Motor neuron (in vitro differentiated cells): ENCODE data around the gene TASOR2. TPM values are rescaled to one million over a fixed set of nuclear protein-coding genes. Genes with fewer than 3 reads are reported as not detected.

Source experiments
- ATAC-seq, 8 experiments: fragments of 200-7000 bp; cut with Tn5 transposase; replicated peaks in 6 of 8; 2 replicates each; pipeline ENCODE4 v1.8.0; 2021; ENCODE audit warnings: mild to moderate bottlenecking in 8 of 8, moderate library complexity in 8 of 8
- H3K27ac ChIP-seq, 2 donors: fragments of 250-450 bp; sonication (Bioruptor Pico); 2 replicates each; pipeline ENCODE4 v1.9.0; 2021; ENCODE audit warnings: antibody characterized with exemption in 2 of 2, mild to moderate bottlenecking in 2 of 2, moderate library complexity in 1 of 2
- H3K4me1 ChIP-seq, 2 donors: fragments of 250-450 bp; sonication (Bioruptor Pico); replicated peaks in 1 of 2; 2 replicates each; pipeline ENCODE4 v1.6.1; 2021; ENCODE audit warnings: antibody characterized with exemption in 2 of 2, mild to moderate bottlenecking in 2 of 2, moderate library complexity in 1 of 2
- H3K4me3 ChIP-seq, 5 donors: fragments of 250-450 bp; sonication (Bioruptor Pico); 2 replicates each; pipeline ENCODE4 v1.9.0; 2021; ENCODE audit warnings: antibody characterized with exemption in 5 of 5, mild to moderate bottlenecking in 5 of 5, moderate library complexity in 4 of 5
- WGBS, 10 experiments: fragments of 450-650 bp; shearing (Covaris generic); methylation state at CpG; one replicate each; pipeline ENCODE4 v1.0.0; 2022; 5-methylcytosine and 5-hydroxymethylcytosine counted together
- in situ Hi-C, 9 experiments: fragments of 400-800 bp; cut with MboI; loops; one replicate each; pipeline ENCODE4 v1.15.0; 2021; ENCODE audit warnings: low sequenced_read_pairs in 9 of 9, low pct_unique_long_range_greater_than_20kb in 2 of 9; ENCODE audit not compliant: unreplicated experiment in 9 of 9
- total RNA-seq, 8 experiments: library from RNA; unstranded; fragments of 300-600 nt; gene quantifications; 2 replicates each; pipeline versions ENCODE4 v1.2.3 to v1.2.4, GENCODE V29; 2022

The TASOR2 gene
- total RNA-seq, 8 experiments from 2014 or later = 30.4 to 89.4 (median 49.4) TPM

DNA sequence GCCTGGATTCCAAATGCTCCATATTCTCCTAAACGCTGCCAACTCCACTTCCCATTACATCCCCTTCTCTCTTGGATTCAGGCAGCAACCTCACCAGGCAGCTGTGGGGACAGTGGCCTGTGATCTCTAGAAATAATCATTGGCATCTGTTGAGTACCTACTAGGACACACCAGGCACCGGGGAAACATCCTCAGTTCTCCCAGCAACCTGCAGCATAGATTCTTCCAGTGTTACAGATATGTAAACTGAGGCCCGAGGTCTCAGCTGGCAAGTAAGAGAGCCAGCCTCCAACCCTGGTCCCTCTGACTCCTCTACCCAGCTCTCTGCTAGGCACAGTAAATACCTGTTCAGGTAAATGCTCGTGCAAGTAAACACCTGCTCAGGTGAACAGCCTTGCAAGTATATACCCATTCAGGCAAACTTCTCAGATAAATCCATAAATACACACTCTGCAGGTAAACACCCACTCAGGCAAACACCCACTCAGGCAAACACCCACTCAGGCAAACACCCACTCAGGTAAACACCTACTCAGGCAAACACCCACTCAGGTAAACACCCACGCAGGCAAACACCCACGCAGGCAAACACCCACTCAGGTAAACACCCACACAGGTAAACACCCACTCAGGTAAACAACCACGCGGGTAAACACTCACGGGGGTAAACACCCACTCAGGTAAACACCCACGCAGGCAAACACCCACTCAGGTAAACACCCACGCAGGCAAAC, 37.0 kb upstream of the TASOR2 start:
- H3K27ac ChIP-seq = no peak overlapping the region
- in situ Hi-C loops = loop anchor here in 2 of 9 experiments (25.0 kb wide), 1 partner anchor 810 kb away; the partner anchor contains the start of gene AKR1E2 (in 2 of the 2)
- H3K4me3 ChIP-seq = no peak overlapping the region
- no peak for ATAC-seq
- H3K4me1 ChIP-seq = peaks cover 0 to 4% of the 10 kb centered on the region in 2 donors
- WGBS, 10 experiments = 40 to 100% (median 89%) methylated on average over 1 to 7 of the region's 11 CpGs; no CpG with 5 or more reads in 2 of the 10 experiments

- 80 to 100% (median 91%) methylated on average over 3 to 18 of the region's 50 CpGs; no CpG with 5 or more reads in 4 of the 10 experiments for WGBS, 10 experiments
- no peak for ATAC-seq
- no peak overlapping the region for H3K27ac ChIP-seq
- in situ Hi-C loops = loop anchor here in 2 of 9 experiments (25.0 kb wide), 1 partner anchor 811 kb away; the partner anchor contains the start of gene AKR1E2 (in 2 of the 2)
- no peak overlapping the region for H3K4me3 ChIP-seq
- peaks cover 0 to 1% of the 10 kb centered on the region in 2 donors for H3K4me1 ChIP-seq
Observed at GRCh38 chr10:5648494-5649457, 35.9 kb upstream of the TASOR2 start.

GRCh38 chr10:5649746-5650145, 34.9 kb upstream of the TASOR2 start:
- in situ Hi-C loops = loop anchor here in 2 of 9 experiments (25.0 kb wide), 1 partner anchor 812 kb away; the partner anchor contains the start of gene AKR1E2 (in 2 of the 2)

GRCh38 chr10:5650664-5651387, 33.8 kb upstream of the TASOR2 start:
- Histone ChIP-seq H3K4me3 (no peak overlapping the region), H3K4me1 (peaks cover 0 to 4% of the 10 kb centered on the region in 2 donors), H3K27ac (no peak overlapping the region)
- ATAC-seq = no peak
- WGBS, 10 experiments = 41 to 100% (median 85%) methylated on average over 1 to 13 of the region's 20 CpGs; no CpG with 5 or more reads in 2 of the 10 experiments
- in situ Hi-C loops = no loop called here

More at GRCh38 chr10:5649746-5650145, 34.9 kb upstream of the TASOR2 start:
- Histone ChIP-seq H3K27ac (no peak overlapping the region), H3K4me1 (no peaks in the 10 kb centered on the region), H3K4me3 (no peak overlapping the region)
- WGBS, 10 experiments = 92 to 100% (median 98%) methylated on average over 1 to 9 of the region's 11 CpGs; no CpG with 5 or more reads in 6 of the 10 experiments
- no peak for ATAC-seq

- Histone ChIP-seq H3K4me1 (peaks cover 0 to 4% of the 10 kb centered on the region in 2 donors), H3K4me3 (no peak overlapping the region), H3K27ac (no peak overlapping the region)
- WGBS, 10 experiments = 73 to 100% (median 95%) methylated on average over 1 to 8 of the region's 11 CpGs; no CpG with 5 or more reads in 3 of the 10 experiments
- ATAC-seq = no peak
- in situ Hi-C loops = no loop called here
Observed at GRCh38 chr10:5651388-5651764, 33.3 kb upstream of the TASOR2 start.

DNA sequence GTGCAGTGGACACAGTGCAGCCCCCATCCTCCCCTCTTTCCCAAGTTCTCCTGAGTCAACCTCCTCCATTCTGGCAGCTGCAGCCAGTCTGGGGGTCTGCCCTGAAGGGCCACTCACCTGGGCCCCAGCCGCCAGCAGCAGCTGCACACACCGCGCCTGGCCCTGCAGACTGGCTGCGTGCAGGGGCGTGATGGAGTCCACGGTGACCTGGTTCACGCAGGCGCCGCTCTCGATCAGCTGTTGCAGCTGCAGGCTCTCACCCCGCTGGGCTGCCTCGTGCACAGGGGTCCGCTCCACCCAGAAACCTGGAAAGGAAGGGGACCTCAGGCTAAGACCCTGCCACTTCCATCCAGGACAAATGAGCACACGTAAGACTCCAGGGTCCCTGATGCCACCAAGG, 31.9 kb upstream of the TASOR2 start:
- H3K4me1 ChIP-seq = peaks cover 0 to 4% of the 10 kb centered on the region in 2 donors
- WGBS, 10 experiments = 80 to 82% methylated on average over 2 to 5 of the region's 14 CpGs; no CpG with 5 or more reads in 8 of the 10 experiments
- H3K27ac ChIP-seq = no peak overlapping the region
- no peak for ATAC-seq
- no peak overlapping the region for H3K4me3 ChIP-seq
- in situ Hi-C loops = no loop called here

DNA sequence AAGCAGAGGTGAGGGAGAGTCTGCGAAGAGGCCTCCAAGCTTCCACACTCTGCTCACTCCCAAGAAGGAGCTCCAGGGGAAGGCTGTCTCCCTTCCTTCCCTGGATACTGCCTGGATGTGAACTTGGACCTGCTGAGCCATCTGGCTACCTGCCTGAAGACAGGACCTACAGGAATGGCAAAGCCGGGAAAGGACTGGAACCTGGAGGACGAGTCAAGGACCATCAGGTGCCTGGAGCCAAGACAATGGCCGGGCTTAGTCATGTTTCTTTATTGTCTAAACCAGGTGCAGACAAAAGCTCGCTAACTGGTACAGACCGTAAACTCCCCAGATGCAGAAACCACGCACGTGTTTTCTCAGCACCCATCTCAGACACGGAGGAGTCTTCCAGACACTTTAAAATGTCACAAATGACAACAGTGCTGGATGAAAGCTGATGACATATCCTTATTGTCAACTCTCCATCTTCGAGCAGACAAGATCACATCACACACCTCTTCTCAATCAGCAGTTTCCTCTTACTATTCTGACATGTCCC, 30.4 kb upstream of the TASOR2 start:
- no peak for ATAC-seq
- WGBS, 10 experiments = 60 to 100% (median 88%) methylated on average over 1 to 9 of the region's 10 CpGs; no CpG with 5 or more reads in 2 of the 10 experiments
- Histone ChIP-seq H3K4me3 (no peak overlapping the region), H3K4me1 (peaks cover 0 to 4% of the 10 kb centered on the region in 2 donors), H3K27ac (no peak overlapping the region)
- in situ Hi-C loops = no loop called here

- Histone ChIP-seq H3K27ac (no peak overlapping the region), H3K4me3 (no peak overlapping the region), H3K4me1 (peaks cover 0 to 4% of the 10 kb centered on the region in 2 donors)
- 50 to 94% (median 78%) methylated on average over 1 to 3 of the region's 3 CpGs; no CpG with 5 or more reads in 5 of the 10 experiments for WGBS, 10 experiments
- in situ Hi-C loops = no loop called here
- ATAC-seq = no peak
Observed at GRCh38 chr10:5655121-5655520, 29.5 kb upstream of the TASOR2 start.

DNA sequence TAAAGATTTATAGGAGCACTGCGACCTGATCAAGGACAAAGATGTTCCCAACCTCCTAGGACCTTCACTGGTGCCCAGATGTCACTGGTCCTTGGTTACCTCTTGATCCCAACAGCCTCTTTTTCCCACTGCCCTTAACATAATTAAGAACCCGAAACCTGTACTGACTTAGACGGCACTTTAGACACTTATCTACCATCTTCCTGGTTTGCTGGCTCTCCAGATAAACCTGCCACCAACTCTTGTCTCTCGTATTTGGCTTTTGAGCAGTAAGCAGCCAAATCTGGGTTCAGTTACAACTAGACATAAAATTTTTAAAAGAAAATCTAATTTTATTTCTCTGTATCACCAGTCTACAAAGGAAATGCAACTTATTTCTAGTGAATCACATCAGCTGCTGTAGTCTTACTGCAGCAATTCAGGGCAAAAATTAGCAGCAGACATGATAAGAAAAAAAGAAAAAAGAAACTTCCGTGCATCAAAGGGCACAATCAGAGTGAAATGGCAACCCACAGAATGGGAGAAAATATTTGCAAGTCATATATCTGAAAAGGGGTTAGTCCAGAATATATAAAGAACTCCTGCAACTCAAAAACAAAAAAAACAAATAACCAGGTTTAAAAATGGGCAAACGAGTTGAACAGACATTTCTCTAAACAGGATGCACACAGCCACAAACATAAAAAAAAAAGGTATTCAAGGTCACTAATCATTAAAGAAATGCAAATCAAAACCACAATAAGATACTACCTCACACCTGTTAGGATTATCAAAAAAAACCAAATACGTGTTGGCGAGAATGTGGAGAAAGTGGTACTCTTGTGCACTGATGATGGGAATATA, 27.7 kb upstream of the TASOR2 start:
- no peak overlapping the region for H3K4me3 ChIP-seq
- 79 to 100% (median 95%) methylated on average over 3 to 8 of the region's 8 CpGs; no CpG with 5 or more reads in 1 of the 10 experiments for WGBS, 10 experiments
- in situ Hi-C loops = no loop called here
- no peak overlapping the region for H3K27ac ChIP-seq
- peaks cover 0 to 4% of the 10 kb centered on the region in 2 donors for H3K4me1 ChIP-seq
- ATAC-seq = no peak

GRCh38 chr10:5658871-5659618, 25.6 kb upstream of the TASOR2 start:
- in situ Hi-C loops = no loop called here
- no peak overlapping the region for H3K4me3 ChIP-seq
- 70 to 100% (median 85%) methylated on average over 1 to 8 of the region's 20 CpGs; no CpG with 5 or more reads in 3 of the 10 experiments for WGBS, 10 experiments
- no peak overlapping the region for H3K27ac ChIP-seq
- H3K4me1 ChIP-seq = peaks cover 0 to 4% of the 10 kb centered on the region in 2 donors
- ATAC-seq = peak in 5 of 8 experiments; percentile 19 to 40 (median 27)
